Thoracic aorta (tissue), 2 donors: ENCODE data around the gene ARHGAP10. TPM values are rescaled to one million over a fixed set of nuclear protein-coding genes. Genes with fewer than 3 reads are reported as not detected.

Source experiments
- ATAC-seq: fragments of 150-250 bp; one replicate; pipeline ENCODE4 v1.8.0; 2017; ENCODE audit warnings: low read depth; ENCODE audit not compliant: insufficient number of reproducible peaks, low FRiP score
- DNase-seq: peaks from one replicate; pipeline ENCODE4 v3.0.0-alpha.2; 2020; ENCODE audit warnings: low spot score
- H3K27ac ChIP-seq, 2 donors: fragments of 200-600 bp; sonication (generic); 1 replicate in 1 of 2; 2 replicates in 1 of 2; pipeline ENCODE4 v1.5.1; 2016; ENCODE audit warnings: mild to moderate bottlenecking in 2 of 2, moderate library complexity in 2 of 2
- H3K27me3 ChIP-seq: fragments of 200-600 bp; sonication (generic); replicated peaks from 2 replicates; pipeline ENCODE4 v1.6.0; 2016; ENCODE audit warnings: mild to moderate bottlenecking; ENCODE audit not compliant: insufficient read depth
- H3K36me3 ChIP-seq: fragments of 200-600 bp; sonication (generic); one replicate; pipeline ENCODE4 v1.5.1; 2016
- H3K4me1 ChIP-seq, 2 donors: fragments of 200-600 bp; sonication (generic); 1 replicate in 1 of 2; 2 replicates in 1 of 2; pipeline versions ENCODE4 v1.5.1 to v1.6.0; 2016; ENCODE audit warnings: low read depth in 2 of 2, mild to moderate bottlenecking in 1 of 2; ENCODE audit not compliant: control insufficient read depth in 1 of 2
- H3K4me3 ChIP-seq: fragments of 200-600 bp; sonication (generic); 2 replicates; pipeline ENCODE4 v1.5.1; 2016; ENCODE audit warnings: mild to moderate bottlenecking
- H3K9me3 ChIP-seq: fragments of 200-600 bp; sonication (generic); 2 replicates; pipeline ENCODE4 v1.5.1; 2016
- total RNA-seq, 2 donors: library from RNA; depleted of rRNA; stranded (reverse); fragments of >200 nt; gene quantifications; one replicate each; pipeline versions ENCODE4 v1.1.0 to v1.2.3, GENCODE V29; 2016
- TF ChIP-seq, protein P1 (sequence below): fragments of 200-600 bp; sonication (generic); IDR thresholded peaks from one replicate; pipeline ENCODE4 v1.5.1; 2019; ENCODE audit warnings: antibody characterized with exemption

ARHGAP10 gene
- total RNA-seq, 2 donors from 2014 or later = 195 to 211 TPM

DNA sequence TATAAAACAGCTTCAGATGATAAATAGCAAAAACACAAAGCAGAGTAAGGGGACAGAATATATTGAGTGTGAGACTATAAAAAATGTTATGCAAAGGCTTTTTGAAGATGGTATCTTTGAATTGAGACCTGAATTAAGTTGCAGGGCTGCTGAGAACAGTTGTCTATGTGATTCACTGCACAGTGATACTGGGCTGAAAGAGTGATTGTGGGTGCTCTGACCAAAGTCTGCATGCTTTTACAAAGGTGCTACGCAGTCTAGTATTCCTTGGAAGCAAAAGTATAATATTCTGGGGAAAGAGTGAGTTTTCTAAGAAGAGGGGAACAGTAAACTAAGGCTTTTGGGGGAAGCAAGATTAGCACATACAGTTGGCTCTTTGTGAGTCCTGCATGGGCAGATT lies 234.0 kb downstream of the ARHGAP10 start:
- Histone ChIP-seq H3K9me3 (no peaks in the 10 kb centered on the region), H3K36me3 (peaks cover 35% of the 10 kb centered on the region), H3K27ac (no peak overlapping the region), H3K4me1 (peaks cover 0 to 22% of the 10 kb centered on the region in 2 donors), H3K4me3 (no peak overlapping the region), H3K27me3 (no peaks in the 10 kb centered on the region)
- ATAC-seq (no peak), DNase-seq (no peak)
- TF ChIP-seq, protein P1, sequence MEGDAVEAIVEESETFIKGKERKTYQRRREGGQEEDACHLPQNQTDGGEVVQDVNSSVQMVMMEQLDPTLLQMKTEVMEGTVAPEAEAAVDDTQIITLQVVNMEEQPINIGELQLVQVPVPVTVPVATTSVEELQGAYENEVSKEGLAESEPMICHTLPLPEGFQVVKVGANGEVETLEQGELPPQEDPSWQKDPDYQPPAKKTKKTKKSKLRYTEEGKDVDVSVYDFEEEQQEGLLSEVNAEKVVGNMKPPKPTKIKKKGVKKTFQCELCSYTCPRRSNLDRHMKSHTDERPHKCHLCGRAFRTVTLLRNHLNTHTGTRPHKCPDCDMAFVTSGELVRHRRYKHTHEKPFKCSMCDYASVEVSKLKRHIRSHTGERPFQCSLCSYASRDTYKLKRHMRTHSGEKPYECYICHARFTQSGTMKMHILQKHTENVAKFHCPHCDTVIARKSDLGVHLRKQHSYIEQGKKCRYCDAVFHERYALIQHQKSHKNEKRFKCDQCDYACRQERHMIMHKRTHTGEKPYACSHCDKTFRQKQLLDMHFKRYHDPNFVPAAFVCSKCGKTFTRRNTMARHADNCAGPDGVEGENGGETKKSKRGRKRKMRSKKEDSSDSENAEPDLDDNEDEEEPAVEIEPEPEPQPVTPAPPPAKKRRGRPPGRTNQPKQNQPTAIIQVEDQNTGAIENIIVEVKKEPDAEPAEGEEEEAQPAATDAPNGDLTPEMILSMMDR = no peak

DNA sequence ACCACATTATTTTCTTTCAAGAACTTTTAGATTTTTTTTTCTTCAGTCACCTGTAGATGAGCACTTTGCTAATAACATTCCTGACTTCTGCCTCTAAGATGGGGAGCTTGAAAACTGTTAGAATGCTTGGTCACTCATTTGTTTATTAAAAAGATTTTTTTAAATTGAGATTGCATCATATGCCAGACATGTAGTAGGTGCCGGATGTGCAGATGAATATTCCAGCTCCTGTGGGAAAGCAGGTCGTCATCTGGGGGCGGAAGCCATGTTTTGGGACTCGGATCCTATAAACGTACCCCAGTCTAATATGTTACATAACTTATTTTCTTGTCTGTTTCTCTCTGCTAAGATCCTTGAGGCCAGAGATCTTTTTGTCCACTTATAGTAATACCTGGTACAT lies 236.8 kb downstream of the ARHGAP10 start:
- no peak overlapping the region for H3K27ac ChIP-seq
- peaks cover 0 to 22% of the 10 kb centered on the region in 2 donors for H3K4me1 ChIP-seq
- H3K36me3 ChIP-seq = peaks cover 34% of the 10 kb centered on the region
- H3K4me3 ChIP-seq = no peak overlapping the region
- H3K27me3 ChIP-seq = no peaks in the 10 kb centered on the region
- DNase-seq = no peak
- no peaks in the 10 kb centered on the region for H3K9me3 ChIP-seq
- TF ChIP-seq, protein P1 = no peak
- no peak for ATAC-seq

DNA sequence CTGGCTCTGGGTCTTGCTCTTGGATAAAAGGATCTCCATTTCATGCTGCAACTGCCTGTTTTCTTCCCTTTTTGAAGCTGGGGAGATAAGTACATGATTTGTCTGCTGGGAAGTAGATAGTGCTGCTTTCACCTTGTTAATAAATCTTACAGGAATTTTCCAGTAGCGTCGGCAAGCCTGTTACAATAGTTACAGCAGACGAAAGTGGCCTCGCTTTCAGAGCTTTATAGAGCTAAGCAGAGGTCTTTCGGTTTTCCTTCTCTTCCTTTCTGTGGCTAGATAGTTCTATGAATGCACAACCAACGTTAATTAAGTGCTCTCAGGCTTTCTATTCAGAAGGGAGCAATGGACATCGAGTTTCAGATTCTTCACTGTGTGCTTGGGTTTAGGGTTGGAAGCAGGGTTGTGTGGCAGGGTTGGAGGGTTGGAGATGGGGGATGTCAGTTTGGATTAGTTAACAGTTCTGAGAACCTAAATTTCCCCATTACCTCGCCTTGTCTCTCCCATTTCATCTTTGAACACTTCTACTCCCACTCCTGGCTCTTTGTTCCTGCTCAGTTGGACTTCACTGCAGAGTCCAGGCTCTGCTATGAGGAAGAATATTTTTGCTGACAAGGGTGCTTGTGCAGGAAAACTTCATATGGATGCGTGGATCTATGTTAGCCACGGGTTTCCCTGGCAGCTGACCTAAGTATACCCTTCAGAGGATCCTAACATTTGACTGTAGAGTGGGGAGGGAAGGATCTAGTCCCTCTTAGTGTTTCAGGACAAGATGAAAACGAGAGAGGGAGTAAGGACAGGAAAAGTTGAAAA lies 237.9 kb downstream of the ARHGAP10 start:
- H3K4me1 ChIP-seq = peaks cover 0 to 22% of the 10 kb centered on the region in 2 donors
- peaks cover 23% of the 10 kb centered on the region for H3K36me3 ChIP-seq
- DNase-seq (no peak), ATAC-seq (no peak)
- H3K27me3 ChIP-seq = no peaks in the 10 kb centered on the region
- H3K9me3 ChIP-seq = no peaks in the 10 kb centered on the region
- TF ChIP-seq, protein P1 = no peak
- no peak overlapping the region for H3K27ac ChIP-seq
- H3K4me3 ChIP-seq = no peak overlapping the region

DNA sequence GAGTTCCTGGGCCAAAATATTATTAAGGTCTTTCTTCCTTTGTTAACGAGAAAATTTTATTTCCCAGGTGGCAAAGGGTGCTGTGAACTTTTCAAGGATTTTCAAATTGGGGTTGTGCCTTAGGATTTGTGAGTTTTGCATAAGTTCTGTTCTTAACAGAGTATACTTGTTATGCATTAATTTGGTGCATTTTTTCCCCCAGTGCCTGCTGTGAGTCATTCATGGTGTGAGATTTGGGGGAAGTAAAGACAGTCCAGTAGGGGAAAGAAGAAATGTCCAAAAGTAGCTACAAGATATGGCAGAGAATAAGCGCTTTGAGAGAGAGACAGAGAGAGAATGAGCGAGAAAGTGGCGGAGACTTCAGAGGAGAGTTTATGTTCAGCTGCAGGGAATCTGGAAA lies 239.2 kb downstream of the ARHGAP10 start:
- Histone ChIP-seq H3K4me3 (no peak overlapping the region), H3K4me1 (peaks cover 3 to 29% of the 10 kb centered on the region in 2 donors), H3K27ac (no peak overlapping the region), H3K9me3 (no peaks in the 10 kb centered on the region), H3K27me3 (no peaks in the 10 kb centered on the region), H3K36me3 (peaks cover 15% of the 10 kb centered on the region)
- DNase-seq = no peak
- no peak for ATAC-seq
- TF ChIP-seq, protein P1 = no peak

DNA sequence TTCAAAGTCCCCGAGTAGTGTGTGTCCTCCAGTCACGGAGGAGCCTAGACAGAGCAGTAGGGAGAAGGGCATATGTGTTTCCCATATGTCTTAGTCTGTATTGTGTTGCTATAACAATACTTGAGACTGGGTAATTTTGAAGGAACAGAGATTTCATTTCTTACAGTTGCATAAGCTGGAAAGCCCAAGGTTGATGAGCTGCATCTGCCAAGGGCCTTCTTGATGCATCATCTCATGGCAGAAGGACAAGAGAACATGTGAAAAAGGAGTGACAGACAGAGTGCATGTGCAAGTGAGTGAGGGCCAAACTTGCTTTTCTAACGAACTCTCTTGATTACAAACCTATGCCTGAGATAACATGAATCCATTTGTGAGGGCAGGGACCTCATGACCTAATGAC lies 243.4 kb downstream of the ARHGAP10 start:
- Histone ChIP-seq H3K36me3 (no peaks in the 10 kb centered on the region), H3K4me1 (peaks cover 8 to 30% of the 10 kb centered on the region in 2 donors), H3K4me3 (no peak overlapping the region), H3K9me3 (no peaks in the 10 kb centered on the region), H3K27me3 (no peaks in the 10 kb centered on the region), H3K27ac (no peak overlapping the region)
- DNase-seq (no peak), ATAC-seq (no peak)
- TF ChIP-seq, protein P1 = no peak
